WERI-Rb-1 (cell line): ENCODE measurements around the gene ZNF253.
"Not testable (repeated sequence)": the region's sequence is repeated elsewhere in the genome, so short reads cannot be mapped to it uniquely, and the experiment has no call there.

Experiments used
- DNase-seq: peaks from one replicate; pipeline ENCODE4 v3.0.0-alpha.2; 2020
- H3K27ac ChIP-seq: fragments of 250-450 bp; sonication (Bioruptor Pico); 2 replicates; pipeline ENCODE4 v1.5.1; 2020; ENCODE audit warnings: mild to moderate bottlenecking, moderate library complexity
- H3K27me3 ChIP-seq: fragments of 250-450 bp; sonication (Bioruptor Pico); 2 replicates; pipeline ENCODE4 v1.5.1; 2021; ENCODE audit warnings: mild to moderate bottlenecking, low read depth, moderate library complexity; ENCODE audit not compliant: insufficient read depth, severe bottlenecking
- H3K36me3 ChIP-seq: fragments of 250-450 bp; sonication (Bioruptor Pico); 2 replicates; pipeline ENCODE4 v1.5.1; 2020; ENCODE audit warnings: mild to moderate bottlenecking, moderate library complexity
- H3K4me3 ChIP-seq: 2 replicates; pipeline ENCODE4 v1.5.1; 2011; ENCODE audit warnings: low read depth, mild to moderate bottlenecking, control low read depth, low read length
- H3K9me3 ChIP-seq: fragments of 250-450 bp; sonication (Bioruptor Pico); 2 replicates; pipeline ENCODE4 v1.5.1; 2021; ENCODE audit warnings: mild to moderate bottlenecking, moderate library complexity; ENCODE audit not compliant: severe bottlenecking
- TF ChIP-seq, protein P1 (sequence below): IDR thresholded peaks from 2 replicates; pipeline ENCODE4 v1.5.1; 2011; ENCODE audit warnings: low read depth, mild to moderate bottlenecking, control low read depth, inconsistent platforms, low read length

Gene ZNF253

DNA sequence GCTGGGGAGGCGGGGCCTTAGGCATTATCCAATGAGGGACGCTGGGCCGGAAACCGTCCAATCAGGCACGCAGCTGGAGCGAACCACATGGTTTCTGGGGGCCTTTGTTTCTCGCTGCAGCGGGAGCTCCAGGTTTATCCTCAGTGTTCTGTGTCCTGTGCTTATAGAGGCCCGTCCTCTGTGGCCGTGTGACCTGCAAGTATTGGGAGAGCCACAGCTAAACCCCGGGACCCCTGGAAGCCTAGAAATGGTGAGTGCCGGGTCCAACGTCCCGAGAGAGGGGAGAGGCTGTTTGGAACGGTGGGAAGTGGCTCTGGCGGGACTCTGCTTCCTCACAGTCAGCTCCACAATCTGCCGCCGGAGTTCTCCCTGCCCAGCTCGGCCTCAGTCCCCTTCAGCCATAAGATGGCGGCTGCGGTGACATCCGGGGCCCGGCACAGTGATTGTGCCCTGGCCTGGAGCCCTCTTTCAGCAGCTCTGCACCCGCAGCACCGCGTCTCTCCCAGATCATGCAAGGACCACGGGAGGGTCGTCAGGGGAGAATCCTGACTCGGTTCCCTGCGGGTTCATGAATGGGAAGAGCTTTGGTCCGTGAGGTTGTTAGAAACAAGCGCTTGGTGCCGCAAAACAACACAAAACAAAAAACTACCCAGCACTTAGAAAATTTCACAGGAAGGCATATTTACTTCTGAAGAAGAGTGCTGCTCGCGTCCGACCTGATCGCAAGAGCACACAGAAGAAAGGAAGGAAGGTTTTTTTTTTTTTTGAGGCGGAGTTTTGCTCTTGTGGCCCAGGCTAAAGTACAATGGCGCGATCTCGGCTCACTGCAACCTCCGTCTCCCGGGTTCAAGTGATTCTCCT is at the start of gene ZNF253:
Gene ZNF253 (plus strand): TSS at position 133 of the 861 bp plus-strand sequence. CDS start 115 bp downstream, at position 248.
- H3K4me3 ChIP-seq = peak within 1 kb of the TSS; percentile 95
- peak; percentile 98 for DNase-seq
- H3K36me3 ChIP-seq = peaks cover 14% of the 10 kb centered on the region
- peaks cover 12% of the 10 kb centered on the region for H3K9me3 ChIP-seq
- H3K27ac ChIP-seq = peak within 1 kb of the TSS; percentile 99
- no peaks in the 10 kb centered on the region for H3K27me3 ChIP-seq
- TF ChIP-seq, protein P1, sequence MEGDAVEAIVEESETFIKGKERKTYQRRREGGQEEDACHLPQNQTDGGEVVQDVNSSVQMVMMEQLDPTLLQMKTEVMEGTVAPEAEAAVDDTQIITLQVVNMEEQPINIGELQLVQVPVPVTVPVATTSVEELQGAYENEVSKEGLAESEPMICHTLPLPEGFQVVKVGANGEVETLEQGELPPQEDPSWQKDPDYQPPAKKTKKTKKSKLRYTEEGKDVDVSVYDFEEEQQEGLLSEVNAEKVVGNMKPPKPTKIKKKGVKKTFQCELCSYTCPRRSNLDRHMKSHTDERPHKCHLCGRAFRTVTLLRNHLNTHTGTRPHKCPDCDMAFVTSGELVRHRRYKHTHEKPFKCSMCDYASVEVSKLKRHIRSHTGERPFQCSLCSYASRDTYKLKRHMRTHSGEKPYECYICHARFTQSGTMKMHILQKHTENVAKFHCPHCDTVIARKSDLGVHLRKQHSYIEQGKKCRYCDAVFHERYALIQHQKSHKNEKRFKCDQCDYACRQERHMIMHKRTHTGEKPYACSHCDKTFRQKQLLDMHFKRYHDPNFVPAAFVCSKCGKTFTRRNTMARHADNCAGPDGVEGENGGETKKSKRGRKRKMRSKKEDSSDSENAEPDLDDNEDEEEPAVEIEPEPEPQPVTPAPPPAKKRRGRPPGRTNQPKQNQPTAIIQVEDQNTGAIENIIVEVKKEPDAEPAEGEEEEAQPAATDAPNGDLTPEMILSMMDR = no peak

DNA sequence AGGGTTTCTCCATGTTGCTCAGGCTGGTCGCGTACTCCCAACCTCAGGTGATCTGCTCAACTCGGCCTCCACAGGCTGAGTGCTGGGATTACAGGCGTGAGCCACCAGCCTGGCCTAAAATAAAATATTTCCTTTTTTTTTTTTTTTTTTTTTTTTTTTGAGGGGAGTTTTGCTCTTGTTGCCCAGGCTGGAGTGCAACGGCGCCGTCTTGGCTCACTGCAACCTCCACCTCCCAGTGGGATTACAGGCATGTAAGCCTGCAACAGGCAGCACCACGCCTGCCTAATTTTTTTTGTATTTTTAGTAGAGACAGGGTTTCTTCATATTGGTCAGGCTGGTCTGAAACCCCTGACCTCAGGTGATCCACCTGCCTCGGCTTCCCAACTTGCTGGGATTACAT is 49.0 kb upstream of the ZNF253 start:
- H3K9me3 ChIP-seq = no peaks in the 10 kb centered on the region
- no peak for DNase-seq
- TF ChIP-seq, protein P1 = no peak
- peaks cover 31% of the 10 kb centered on the region for H3K36me3 ChIP-seq
- no peak overlapping the region for H3K27ac ChIP-seq
- H3K4me3 ChIP-seq = no peak overlapping the region
- no peaks in the 10 kb centered on the region for H3K27me3 ChIP-seq

DNA sequence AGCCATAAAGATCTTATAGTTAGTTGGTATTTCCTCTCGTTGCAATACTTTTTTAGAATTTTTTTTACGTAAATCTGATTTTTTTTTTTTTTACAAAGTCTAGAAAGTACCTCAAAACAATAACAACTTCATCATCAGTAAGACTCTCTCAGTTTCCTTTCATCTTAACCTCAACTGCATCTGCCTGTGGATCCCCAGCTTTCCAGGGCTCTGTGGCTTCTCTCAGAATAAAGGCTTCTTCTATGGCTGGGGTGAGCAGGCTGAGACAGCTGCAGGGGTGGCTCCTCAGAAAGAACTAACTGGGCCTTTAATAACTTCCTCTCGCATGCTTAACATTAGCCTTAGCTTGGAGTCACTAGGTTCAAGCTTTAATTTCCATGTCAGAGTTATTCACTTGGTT is 48.3 kb upstream of the ZNF253 start:
- no peak overlapping the region for H3K4me3 ChIP-seq
- no peaks in the 10 kb centered on the region for H3K9me3 ChIP-seq
- no peak for DNase-seq
- H3K36me3 ChIP-seq = peaks cover 31% of the 10 kb centered on the region
- no peaks in the 10 kb centered on the region for H3K27me3 ChIP-seq
- TF ChIP-seq, protein P1 = no peak
- H3K27ac ChIP-seq = no peak overlapping the region

DNA sequence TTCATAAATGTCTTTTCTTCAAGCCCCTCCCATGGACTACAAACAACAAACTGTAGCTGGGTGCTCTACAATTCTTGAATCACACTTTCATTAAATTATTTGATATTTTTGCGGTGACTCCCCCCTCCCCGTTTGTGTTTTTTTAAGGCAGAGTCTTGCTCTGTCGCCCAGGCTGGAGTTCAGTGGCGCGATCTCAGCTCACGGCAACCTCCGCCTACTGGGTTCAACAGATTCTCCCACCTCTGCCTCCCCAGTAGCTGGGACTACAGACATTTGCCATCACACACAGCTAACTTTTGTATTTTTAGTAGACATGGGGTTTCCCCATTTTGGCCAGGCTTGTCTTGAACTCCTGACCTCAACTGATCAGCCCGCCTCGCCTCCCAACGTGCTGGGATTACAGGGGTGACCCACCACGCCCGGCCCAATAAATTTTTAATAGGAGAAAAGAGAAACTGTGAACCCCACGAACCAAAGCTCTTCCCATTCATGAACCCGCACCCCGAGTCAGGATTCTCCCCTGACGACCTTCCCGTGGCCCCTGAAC is 44.8 kb upstream of the ZNF253 start:
- peak overlapping the region; percentile 98 for H3K4me3 ChIP-seq
- H3K9me3 ChIP-seq = no peaks in the 10 kb centered on the region

DNA sequence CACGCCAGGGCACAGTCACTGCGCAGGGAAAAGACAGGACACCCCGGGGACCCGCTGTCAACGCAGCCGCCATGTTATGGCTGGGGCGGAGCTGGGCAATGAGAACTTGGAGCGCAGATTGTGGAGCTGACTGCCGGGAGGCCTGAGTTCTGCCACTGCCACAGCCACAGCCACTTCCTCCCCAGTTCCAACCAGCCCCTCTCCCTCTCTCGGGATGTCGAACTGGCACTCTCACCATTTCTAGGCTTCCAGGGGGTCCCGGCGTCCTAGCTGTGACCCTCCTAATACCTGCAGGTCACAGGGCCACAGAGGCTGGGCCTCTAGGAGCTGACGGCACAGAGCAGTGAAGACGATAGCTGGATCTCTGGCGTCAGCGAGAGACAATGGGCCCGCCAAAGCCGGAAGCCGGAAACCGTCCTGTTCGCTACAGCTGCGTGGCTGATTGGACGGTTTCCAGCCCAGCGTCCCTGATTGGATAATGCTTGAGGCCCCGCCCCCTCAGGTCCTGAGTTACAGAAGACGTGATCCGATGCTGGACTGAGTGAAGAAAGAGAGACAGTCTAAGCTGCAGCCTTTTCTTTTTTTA is 44.2 kb upstream of the ZNF253 start, which contains the start of gene ZNF506:
Gene ZNF506 (minus strand): TSS at position 385 of the 586 bp plus-strand sequence. CDS start 147 bp downstream, at position 238.
- TF ChIP-seq, protein P1 = no peak
- DNase-seq = peak; percentile 97
- Histone ChIP-seq H3K36me3 (peaks cover 19% of the 10 kb centered on the region), H3K27me3 (no peaks in the 10 kb centered on the region), H3K27ac (peak within 1 kb of the TSS; percentile 95), H3K4me3 (peak within 1 kb of the TSS; percentile 98), H3K9me3 (no peaks in the 10 kb centered on the region)

More for the DNA sequence above, 44.8 kb upstream of the ZNF253 start:
- TF ChIP-seq, protein P1 = no peak
- Histone ChIP-seq H3K27me3 (no peaks in the 10 kb centered on the region), H3K36me3 (peaks cover 22% of the 10 kb centered on the region), H3K27ac (peak overlapping the region; percentile 95)
- DNase-seq = no peak

DNA sequence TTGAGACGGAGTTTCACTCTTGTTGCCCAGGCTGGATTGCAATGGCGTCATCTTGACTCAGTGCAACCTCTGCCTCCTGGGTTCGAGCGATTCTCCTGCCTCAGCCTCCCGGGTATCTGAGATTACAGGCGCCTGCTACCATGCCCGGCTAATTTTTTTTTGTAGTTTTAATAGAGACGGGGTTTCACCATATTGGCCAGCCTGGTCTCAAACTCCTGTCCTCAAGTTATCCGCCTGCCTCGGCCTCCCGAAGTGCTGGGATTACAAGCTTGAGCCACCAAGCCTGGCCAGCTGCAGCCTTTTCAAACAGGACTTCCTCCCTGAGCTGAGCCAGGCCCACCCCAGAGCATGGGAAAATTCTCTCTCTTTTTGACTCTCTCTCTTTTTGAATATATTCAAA is 43.7 kb upstream of the ZNF253 start:
- peak; percentile 40 for DNase-seq

More for the DNA sequence above, 43.7 kb upstream of the ZNF253 start:
- not testable (repeated sequence) for H3K9me3 ChIP-seq, H3K27me3 ChIP-seq
- peak overlapping the region; percentile 95 for H3K27ac ChIP-seq
- H3K4me3 ChIP-seq = peak overlapping the region; percentile 98
- peaks cover 19% of the 10 kb centered on the region for H3K36me3 ChIP-seq
